NCI-H187 treated with DMSO at 0.1 percent for 48 hours (cell line): ENCODE results near the gene MARVELD3.

Experiments
- DNase-seq: peaks from one replicate; lab custom pipeline; 2025; lab: John Stamatoyannopoulos, UW

Gene MARVELD3

DNA sequence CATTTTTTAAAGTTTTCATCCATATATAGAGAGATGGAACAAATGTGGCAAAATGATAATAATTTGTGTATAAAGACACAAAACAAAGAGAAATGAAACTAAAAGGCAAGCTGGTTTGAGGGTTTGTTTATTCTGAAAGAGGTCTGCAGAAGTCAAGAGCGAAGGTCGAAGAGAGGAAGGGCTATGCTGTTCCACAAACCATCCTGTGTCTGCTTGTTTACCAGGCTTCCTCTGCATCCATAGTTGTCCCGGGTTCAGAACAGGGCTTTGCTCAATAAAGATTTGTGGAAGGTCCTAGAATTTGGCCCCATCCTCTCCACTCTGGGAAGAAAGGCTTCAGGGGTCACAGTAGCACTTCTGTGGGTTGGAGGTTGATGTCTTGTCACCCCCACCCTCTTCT is 2.4 kb upstream of the MARVELD3 start:
- no peak for DNase-seq

DNA sequence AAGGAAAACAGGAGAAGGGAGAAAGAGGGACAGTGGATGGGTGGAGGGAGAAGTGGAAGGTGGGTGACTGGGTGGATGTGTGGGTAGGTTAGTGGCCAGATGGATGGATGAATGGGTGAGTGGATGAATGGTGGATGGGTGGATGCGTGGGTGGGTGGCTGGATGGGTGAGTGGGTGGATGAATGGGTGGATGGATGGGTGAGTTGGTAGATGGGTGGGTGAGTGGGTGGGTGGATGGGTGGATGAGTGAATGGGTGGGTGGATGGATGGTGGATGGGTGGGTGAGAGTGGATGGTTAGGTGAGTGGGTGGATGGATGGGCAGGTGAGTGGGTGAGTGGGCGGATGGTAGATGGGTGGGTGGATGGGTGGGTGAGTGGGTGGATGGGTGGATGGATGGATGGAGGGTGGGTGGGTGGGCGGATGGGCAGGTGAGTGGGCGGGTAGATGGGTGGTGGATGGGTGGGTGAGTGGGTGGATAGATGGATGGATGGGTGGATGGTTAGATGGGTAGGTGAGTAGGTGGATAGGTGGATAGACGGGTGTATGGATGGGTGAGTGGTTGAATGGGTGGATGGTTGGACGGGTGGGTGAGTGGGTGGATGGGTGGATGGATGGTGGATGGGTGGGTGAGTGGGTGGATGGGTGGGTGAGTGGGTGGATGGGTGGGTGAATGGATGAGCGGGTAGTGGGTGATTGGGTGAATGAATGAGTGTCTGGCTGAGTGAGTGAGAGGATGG is 702 bp upstream of the MARVELD3 start:
- no peak for DNase-seq

DNA sequence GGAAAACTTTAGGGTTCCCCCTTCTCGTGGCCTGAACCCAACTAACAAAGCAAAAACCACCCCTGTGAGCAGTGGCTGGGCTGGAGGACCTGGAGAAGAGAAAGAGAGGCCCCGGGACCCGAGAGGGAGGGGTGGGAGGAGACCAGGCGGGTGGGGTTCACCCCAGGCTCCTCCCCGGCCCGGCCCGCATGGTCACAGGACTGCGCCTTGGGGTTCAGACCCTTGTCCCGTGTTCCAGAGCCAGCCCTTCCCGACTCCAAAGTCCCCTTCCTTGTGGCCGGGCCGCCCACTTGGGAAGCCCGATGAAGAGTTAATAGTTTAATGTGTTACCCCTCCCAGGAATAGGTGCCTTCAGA is 852 bp downstream of the MARVELD3 start:
- DNase-seq: no peak

DNA sequence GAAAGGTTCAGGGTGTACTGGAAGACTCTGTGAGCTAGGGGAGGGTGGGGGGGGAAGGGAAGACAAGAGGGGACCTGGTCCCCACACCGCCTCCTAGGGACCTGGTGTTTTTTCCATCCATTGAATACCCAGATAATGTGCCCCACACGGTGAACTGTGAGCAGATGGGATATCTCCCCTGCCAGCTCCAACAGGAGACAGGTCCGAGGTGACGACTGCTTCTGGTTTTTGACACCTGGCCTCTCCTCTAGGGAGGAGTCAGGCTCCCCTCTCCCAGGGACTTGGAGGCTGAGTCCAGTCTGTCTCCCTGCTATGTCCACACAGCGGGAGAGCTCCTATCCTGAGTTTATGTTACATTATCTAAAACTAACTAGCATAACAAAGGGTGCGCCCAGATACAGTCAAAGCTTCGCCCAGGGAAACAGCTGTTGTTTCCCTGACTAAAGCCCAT is 1.8 kb downstream of the MARVELD3 start:
- DNase-seq: no peak

DNA sequence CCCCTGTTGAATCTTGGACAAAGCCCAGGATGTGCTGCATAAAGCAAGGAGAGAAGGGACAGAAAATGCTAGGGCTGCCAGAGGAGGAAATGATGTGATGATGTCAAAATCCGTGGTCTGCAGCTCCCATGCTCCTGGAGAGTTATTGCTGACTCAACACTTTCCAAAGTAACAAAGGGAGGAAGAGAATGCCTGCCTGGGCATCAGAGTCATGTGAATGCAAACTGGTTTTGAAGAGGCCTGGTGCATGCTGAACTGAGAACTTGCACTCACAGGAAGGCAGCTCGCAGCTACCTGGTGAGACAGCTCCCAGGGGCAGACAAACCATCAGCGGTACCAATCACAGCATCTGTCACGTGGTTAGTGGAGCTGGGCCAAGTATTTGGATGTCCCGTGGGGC is 2.8 kb downstream of the MARVELD3 start:
- no peak for DNase-seq

DNA sequence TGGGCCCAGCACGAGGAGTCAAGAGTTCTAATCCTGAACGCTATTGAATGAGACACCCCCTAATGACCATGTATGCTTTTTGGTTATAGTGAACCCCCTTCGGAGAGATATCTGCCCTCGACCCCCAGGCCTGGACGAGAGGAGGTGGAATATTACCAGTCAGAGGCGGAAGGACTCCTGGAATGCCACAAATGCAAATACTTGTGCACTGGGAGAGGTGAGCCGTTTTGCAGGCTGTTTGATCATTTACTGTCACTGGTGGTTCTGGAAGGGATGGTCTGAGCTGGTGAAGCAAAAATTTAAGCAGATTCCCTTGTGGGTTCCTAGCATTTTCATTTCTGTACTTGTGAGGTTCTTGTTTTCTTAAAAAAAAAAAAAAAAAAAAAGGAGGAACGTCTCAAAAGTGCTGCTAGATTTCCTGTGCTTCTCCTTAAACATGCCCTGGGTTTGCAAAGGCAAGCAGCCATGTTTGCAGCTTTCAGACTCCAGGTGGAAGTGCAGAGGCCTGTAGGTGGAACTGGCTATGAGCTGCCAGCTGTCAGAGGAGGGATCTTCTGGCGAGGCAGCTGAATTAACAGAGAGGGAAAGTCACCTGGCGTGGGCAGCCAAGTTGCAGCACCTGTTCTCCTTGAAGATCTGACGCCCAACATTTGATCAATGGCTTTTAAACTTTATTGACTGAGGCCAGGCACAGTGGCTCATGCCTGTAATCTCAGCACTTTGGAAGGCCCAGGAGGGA is 3.5 kb downstream of the MARVELD3 start:
- DNase-seq: no peak

DNA sequence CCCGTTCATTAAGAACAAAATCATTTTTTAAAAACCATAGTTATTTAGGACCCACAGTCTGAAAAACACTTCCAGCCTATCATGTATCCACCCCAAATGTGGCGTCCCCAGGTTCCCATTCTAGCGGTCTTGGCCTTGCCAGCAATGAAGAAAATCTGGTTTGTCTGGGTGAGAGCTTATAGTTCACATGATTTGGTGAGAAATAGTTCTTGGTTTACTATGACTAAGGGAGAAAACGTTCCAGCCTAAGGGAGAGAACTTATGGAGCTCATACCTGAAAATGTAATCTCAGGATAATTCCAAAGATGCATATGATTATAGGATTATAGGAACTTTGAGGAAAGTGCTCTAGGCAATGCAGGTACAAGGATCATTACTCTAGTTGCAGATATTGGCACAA is 4.8 kb downstream of the MARVELD3 start:
- no peak for DNase-seq

DNA sequence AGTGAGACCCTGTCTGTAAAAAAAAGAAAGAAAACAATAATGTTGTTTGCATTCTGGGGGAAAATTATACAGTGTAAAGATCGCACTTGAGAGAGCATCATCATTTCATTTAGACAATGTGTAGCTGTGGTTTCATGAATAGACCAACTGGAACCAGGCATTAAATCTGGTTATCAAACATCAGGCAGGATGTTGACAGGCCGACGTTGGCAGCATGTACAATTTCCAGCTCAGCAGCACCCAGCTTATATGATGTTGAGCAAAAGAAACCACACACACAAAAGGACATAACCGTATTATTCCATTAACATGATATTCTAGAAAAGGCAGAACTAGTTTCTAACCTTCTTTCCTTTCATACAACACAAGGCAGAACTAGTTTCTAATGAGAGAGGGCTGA is 5.8 kb downstream of the MARVELD3 start:
- DNase-seq: no peak

DNA sequence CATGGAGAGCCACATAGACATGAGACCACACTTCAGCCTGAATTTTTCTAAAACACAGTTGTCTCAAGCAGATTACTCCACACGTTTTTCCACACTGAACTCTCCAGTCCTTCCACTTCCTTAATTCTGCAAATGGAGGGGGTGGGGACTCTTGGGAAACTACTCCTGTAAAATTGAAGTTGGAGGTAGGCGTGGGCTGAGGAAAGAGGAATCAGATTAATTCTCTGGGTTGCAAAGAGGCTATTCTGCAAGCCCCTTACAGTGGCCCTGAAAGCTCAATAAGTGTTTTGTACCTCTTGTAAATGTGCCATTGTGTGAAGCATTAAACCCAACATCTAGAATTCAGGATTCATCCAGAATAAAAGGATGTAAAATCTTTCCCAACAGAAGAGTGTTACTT is 9.6 kb downstream of the MARVELD3 start:
- DNase-seq: no peak

DNA sequence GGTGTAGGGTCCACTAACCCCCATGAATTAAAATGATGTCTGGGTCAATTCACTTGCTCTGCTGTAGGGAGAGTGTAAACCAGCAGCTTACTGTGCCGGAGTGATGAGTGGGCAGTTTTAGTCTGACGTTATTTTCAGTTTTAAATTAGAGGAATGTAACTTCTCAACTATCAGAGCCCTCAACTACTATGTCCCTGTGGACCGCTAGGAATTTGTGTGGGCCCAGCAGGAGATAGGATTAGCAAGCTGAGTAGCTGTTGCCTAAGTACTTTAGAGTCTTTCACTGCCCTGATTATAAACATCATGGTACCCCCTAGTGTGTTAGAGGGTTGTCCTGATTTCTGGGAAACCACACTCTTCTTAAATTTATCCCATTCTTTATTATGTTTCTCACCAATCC is 11.4 kb downstream of the MARVELD3 start:
- no peak for DNase-seq

DNA sequence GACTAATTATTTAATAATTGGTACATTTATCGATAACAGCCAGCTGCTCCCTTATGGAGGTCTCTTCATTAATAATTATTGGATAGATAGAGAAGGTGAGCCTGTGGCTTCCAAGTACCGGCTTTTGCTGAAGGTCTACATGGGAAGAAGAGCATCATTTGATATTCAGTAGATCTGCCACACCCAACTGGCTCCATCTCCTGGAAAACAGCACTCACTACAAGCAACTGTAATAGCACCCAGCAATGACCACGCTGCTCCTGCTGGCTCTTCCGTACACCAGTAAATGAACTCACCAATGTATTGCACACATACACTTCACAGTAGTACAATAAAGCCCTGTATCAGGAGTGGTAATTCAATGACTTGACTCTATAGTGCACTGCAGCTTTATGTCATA is 19.5 kb downstream of the MARVELD3 start:
- no peak for DNase-seq

DNA sequence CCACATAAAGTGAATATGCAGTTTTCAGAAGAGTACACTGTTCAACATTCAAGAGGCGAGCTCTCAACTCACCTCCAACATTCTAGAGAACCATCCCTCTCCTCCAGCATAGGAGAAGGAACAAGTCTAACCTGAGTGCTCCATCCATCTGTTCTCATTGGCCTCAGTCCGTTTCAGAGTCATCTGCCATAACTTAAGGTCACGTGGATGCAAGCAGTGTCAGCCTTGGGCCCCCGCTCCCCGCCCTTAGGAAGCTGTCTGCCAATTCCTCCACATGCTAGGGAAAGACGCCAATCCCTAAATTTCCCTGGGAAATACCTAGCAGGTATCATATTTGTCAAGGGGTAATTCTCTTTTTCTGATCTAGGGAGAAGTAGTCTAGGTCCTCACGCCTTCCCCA is 21.4 kb downstream of the MARVELD3 start:
- no peak for DNase-seq

DNA sequence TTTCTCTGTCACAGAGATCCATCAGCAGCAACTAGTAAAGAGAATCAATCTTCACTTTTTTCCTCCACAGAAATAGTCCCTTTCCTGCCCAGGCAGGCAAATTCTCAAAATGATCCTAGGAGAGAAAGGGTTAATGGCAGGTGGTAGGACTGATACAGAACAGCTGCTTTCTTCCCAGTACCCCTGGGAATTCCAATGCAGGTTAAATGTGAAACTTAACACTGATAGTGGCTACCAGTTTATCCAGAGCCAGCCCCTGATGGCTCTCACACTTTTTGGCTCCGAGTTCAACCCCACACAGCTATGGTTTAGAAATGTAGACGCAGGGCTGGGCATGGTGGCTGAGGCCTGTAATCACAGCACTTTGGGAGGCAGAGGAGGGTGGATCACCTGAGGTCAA is 22.2 kb downstream of the MARVELD3 start:
- no peak for DNase-seq

DNA sequence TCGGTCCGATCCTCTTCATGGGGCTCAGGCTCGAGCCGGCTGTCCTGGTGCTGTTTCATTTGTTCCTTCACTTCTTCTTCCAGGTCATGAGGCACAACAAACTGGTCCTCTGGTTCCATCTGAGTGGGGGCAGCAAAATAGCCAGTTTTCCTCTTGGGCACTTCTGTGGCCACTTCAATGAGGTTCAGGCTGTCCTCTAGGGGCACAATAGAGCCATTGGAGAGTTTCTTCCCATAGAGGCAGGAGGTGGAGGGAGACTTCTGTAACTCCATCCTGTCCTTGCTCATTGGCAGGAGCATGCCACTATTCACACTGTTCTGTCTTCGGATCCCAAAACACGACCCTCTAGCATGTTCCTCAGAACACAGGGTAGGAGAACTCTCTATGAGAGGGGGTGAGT is 22.9 kb downstream of the MARVELD3 start:
- no peak for DNase-seq

DNA sequence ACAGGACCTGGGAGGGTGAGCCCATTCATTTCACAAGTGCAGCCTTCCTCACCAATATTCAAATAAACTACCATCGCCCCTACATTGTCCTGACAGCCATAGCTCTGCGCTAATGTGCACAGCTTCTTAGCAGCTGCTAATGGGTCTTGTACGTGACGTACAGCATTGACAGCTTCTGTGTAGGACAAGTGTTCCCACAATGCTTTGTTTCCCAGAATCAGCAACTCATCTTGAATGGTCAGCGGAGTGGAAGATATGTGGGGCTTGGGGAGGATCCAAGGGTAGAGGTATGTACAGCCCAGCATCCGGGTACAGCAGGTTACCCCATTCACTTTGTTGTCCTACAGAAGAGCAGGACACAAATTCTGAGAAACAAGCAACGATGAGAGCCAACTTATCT is 23.7 kb downstream of the MARVELD3 start:
- no peak for DNase-seq

DNA sequence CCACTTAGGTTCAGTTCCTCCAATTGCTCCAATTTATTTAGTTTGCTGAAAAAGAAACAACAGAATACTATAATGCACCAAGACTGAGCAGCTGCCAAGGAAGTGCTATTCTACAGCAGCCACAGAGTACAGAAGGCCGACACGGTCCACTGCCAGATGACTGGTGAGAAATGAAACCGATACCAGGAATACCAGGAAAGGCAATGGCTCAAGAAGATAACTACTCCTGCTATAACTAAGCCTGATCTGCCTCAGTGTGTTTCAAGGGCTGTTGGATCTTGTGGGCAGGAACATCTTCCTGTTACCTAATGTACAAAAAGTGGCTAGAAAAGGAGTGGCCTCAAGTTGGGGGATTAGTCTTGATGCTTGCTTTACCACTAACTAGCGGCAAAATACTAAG is 32.8 kb downstream of the MARVELD3 start:
- DNase-seq: peak; percentile 29

DNA sequence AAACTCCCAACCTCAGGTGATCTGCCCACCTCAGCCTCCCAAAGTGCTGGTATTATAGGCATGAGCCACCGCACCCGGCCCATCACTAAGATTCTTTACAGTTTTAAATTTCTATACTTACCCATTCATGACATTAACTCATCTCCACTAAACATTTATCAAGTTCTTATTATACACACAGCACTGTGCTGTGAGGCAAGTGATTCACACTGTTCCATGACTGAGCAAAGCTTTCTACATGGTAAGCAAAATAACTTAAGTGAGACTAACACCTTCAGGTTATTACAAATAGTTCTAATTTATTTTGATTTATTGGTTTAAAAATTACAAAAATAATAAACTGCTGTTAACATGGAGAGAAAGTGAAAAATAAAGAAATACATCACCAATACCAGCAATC is 33.5 kb downstream of the MARVELD3 start:
- DNase-seq: no peak

DNA sequence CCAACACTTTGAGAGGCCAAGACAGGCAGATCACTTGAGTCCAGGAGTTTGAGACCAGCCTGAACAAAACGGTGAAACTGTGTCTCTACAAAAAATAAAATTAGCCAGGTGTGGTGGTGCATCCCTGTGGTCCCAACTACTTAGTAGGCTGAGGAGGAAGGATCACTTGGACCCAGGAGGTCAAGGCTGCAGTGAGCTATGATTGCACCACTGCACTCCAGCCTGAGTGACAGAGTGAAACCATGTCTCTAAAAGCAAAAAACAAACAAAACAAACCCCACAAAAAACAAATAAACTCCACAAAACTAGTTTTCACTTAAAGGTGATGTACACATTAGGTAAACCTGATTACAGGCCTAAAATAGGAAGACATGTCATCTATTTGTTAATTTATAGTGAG is 40.3 kb downstream of the MARVELD3 start:
- no peak for DNase-seq

DNA sequence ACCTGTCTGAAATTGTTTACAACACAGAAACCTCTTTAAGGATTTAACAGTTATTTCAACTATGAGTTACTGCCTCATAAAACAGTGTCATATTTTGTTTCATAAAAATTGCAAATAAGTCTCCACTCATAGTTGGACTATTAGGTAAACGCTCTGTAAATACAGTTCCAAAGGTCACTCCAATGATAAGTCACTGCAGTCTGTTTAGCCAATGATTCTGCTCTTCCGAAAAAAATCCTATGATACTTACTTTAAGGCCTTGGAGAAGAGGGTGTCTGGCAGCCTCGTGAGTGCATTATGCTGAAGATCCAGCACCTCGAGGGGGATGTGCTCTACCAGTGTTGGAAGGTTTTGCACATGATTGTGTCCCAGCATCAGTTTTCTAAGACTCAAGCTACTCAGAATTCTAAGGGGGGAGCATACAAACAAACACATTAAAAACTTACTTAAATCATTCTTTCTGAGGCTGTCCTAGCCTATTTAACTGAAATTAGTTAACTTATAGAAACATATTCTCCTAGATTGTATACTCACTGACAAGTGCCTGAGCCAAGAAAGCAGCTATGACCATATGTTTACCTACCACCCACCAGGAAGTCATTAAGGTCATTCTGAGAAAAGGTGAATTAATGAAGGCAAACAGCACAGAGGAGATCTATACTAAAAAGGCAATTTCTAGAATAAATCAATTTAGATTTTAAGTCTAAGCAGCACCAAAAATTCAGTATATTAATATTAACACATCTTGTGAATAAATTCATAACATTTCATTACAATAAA is 41.1 kb downstream of the MARVELD3 start:
- no peak for DNase-seq

DNA sequence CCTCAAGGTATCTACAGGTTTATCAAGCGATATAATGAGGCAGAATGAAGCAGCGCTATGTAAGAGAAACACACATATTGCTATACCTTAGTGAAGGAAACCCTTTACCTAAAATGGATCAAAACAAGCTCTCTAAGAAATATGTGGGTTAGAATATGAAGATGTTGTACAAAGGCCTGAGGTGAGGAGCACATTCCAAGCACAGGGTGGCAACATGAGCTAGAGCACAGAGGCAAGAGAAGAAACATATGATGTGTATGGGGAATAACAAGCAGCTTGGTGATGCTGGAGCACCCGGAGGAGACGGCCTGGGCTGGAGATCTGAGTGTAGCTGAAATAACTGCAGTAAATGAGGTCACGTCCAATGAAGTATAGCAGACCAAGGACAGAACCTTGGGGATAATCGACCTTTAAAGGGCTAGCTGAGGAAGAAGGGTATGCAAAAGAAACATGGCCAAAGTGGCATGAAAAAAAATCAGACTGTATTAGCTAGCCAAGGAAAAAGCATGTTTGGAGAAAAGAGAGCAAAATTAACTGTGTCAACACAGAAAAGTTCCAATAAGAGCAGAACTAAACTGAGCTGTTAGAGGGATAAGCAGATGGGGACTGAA is 44.0 kb downstream of the MARVELD3 start:
- DNase-seq: no peak

DNA sequence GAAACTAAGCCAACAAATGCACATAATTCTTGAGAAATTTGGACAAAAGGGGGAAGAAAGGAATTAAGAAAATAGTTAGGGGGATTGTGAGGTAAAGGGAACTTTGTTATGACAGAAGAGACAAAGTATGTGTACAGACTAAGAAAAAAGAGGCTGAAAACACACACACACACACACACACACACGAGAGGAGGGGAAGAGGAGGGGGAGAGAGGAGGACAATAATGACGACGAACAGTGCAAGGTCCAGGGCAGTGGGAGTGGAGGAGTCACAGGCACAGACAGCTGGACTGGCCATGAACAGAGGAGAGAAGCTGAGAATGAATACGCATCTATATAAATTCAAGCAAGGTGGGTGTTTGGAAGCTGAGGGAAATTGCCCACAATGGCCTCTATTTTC is 44.6 kb downstream of the MARVELD3 start:
- no peak for DNase-seq

DNA sequence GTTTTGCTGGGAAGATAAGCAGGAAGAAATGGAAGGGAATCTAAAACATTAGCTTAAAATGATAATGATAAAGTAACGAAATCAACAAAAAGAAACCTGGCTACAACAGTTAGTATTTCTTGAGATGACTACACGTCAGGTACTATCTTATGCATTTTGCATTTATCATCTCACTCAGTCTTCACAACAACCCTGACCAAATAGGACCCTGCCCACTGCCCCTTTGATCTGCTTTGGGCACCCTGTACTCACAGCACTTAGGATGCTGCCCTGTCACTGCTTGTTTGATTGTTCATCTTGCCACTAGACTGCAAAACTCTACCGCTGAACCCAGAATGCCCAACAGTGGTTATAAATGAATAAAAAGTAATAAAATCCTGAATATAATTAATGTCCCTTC is 45.2 kb downstream of the MARVELD3 start:
- DNase-seq: no peak

DNA sequence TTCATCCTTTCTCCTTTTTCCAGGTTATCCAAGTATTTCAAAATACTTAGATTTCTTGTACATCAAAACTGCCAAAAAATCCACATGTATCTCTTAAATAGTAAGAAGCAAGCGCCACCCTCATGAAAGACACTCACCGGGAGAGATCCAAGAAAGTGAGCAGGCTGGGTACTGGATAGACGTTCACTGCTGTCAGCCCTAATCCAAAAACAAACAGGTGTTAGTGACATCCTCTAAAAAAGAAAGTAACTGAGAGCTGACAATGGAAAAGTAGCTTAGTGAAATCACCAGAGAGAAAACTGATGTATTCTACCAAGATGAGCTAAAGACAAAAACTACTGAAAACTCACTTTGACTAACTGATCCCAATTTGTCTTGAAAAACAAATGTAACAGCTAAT is 46.1 kb downstream of the MARVELD3 start:
- DNase-seq: no peak
